PFSK-1 (cell line): ENCODE measurements around the gene STX17.

Source experiments
- FOXP2 ChIP-seq: optimal IDR thresholded peaks from 2 replicates; pipeline ENCODE3; 2011; ENCODE audit warnings: borderline replicate concordance, control low read depth, inconsistent platforms; ENCODE audit not compliant: insufficient read depth; ENCODE audit errors: extremely low read length, extremely low read depth
- POLR2AphosphoS5 ChIP-seq: IDR thresholded peaks from 2 replicates; pipeline ENCODE4 v1.6.1; 2012; ENCODE audit warnings: low read depth, mild to moderate bottlenecking, control low read depth, low read length, moderate library complexity
- REST ChIP-seq, 2 experiments: IDR thresholded peaks; 2 replicates each; pipeline versions ENCODE4 v1.6.1 to v1.8.0; 2011 to 2012; ENCODE audit warnings: low read depth in 2 of 2, low read length in 2 of 2, control low read depth in 1 of 2, inconsistent platforms in 1 of 2, mild to moderate bottlenecking in 1 of 2, moderate library complexity in 1 of 2; ENCODE audit not compliant: insufficient read depth in 1 of 2
- SIN3A ChIP-seq: IDR thresholded peaks from 2 replicates; pipeline ENCODE4 v1.6.1; 2012; ENCODE audit warnings: mild to moderate bottlenecking, low read length, moderate library complexity, borderline replicate concordance; ENCODE audit not compliant: insufficient read depth
- TAF1 ChIP-seq: IDR thresholded peaks from 2 replicates; pipeline ENCODE4 v1.6.1; 2012; ENCODE audit warnings: low read length, control low read depth, borderline replicate concordance; ENCODE audit not compliant: insufficient read depth

Gene STX17

GRCh38 chr9:99978221-99978620 is 71.8 kb downstream of the STX17 start:
- no peak for TF ChIP-seq TAF1
- no peak for TF ChIP-seq REST (IDR thresholded peaks at IDR 0.05; ENCODE audit: insufficient read depth in 1 of 2, low read depth in 2 of 2, low read length in 2 of 2)
- no peak for TF ChIP-seq POLR2AphosphoS5
- no peak for TF ChIP-seq FOXP2
- TF ChIP-seq SIN3A = no peak

GRCh38 chr9:99980598-99980997 is 74.1 kb downstream of the STX17 start:
- TF ChIP-seq REST (IDR thresholded peaks at IDR 0.05; ENCODE audit: insufficient read depth in 1 of 2, low read depth in 2 of 2, low read length in 2 of 2) = no peak
- TF ChIP-seq TAF1 = no peak
- TF ChIP-seq SIN3A = no peak
- TF ChIP-seq FOXP2 = no peak
- no peak for TF ChIP-seq POLR2AphosphoS5

- no peak for TF ChIP-seq TAF1
- TF ChIP-seq REST (IDR thresholded peaks at IDR 0.05; ENCODE audit: insufficient read depth in 1 of 2, low read depth in 2 of 2, low read length in 2 of 2) = no peak
- no peak for TF ChIP-seq SIN3A
- no peak for TF ChIP-seq FOXP2
- TF ChIP-seq POLR2AphosphoS5 = no peak
Observed at GRCh38 chr9:99986642-99987041, 80.2 kb downstream of the STX17 start.

GRCh38 chr9:99998266-99998665 is 91.8 kb downstream of the STX17 start:
- no peak for TF ChIP-seq SIN3A
- no peak for TF ChIP-seq FOXP2
- TF ChIP-seq POLR2AphosphoS5 = no peak
- no peak for TF ChIP-seq REST (IDR thresholded peaks at IDR 0.05; ENCODE audit: insufficient read depth in 1 of 2, low read depth in 2 of 2, low read length in 2 of 2)
- no peak for TF ChIP-seq TAF1

GRCh38 chr9:99998866-99999265 is 92.4 kb downstream of the STX17 start:
- TF ChIP-seq POLR2AphosphoS5 = no peak
- TF ChIP-seq FOXP2 = no peak
- TF ChIP-seq SIN3A = no peak
- no peak for TF ChIP-seq TAF1
- TF ChIP-seq REST (IDR thresholded peaks at IDR 0.05; ENCODE audit: insufficient read depth in 1 of 2, low read depth in 2 of 2, low read length in 2 of 2) = no peak
